HG02970 (cell line): ENCODE results near the gene RNF19B.
"Not testable (repeated sequence)": the region's sequence is repeated elsewhere in the genome, so short reads cannot be mapped to it uniquely, and the experiment has no call there.

Experiments
- ATAC-seq: cut with Tn5 transposase; IDR thresholded peaks from one replicate; pipeline ENCODE4 v1.9.1; 2021; ENCODE audit warnings: mild to moderate bottlenecking, moderate library complexity, moderate number of reproducible peaks; ENCODE audit not compliant: unreplicated experiment, low FRiP score

RNF19B gene

GRCh38 chr1:32993324-32993636 is 28.7 kb upstream of the RNF19B start:
- ATAC-seq = not testable (repeated sequence)

- ATAC-seq = peak; percentile 82
Measured at GRCh38 chr1:32992489-32993323, 28.1 kb upstream of the RNF19B start.

- no peak for ATAC-seq
Measured at GRCh38 chr1:32991819-32992488, 27.3 kb upstream of the RNF19B start.

GRCh38 chr1:32991386-32991785 is 26.8 kb upstream of the RNF19B start:
- no peak for ATAC-seq

- ATAC-seq = no peak
Measured at GRCh38 chr1:32990887-32991286, 26.3 kb upstream of the RNF19B start.

- no peak for ATAC-seq
Measured at GRCh38 chr1:32989160-32990050, 24.8 kb upstream of the RNF19B start.

GRCh38 chr1:32988665-32989064 is 24.1 kb upstream of the RNF19B start:
- no peak for ATAC-seq

- ATAC-seq = no peak
Measured at GRCh38 chr1:32985226-32985625, 20.6 kb upstream of the RNF19B start.

- no peak for ATAC-seq
Measured at GRCh38 chr1:32984455-32985171, 20.0 kb upstream of the RNF19B start.

GRCh38 chr1:32984090-32984454 is 19.5 kb upstream of the RNF19B start:
- no peak for ATAC-seq

GRCh38 chr1:32983020-32983419 is 18.4 kb upstream of the RNF19B start:
- no peak for ATAC-seq

- ATAC-seq = peak; percentile 77
Measured at GRCh38 chr1:32981003-32981901, 16.6 kb upstream of the RNF19B start.

GRCh38 chr1:32980080-32980479 is 15.5 kb upstream of the RNF19B start:
- ATAC-seq = no peak

- ATAC-seq = no peak
Measured at GRCh38 chr1:32978854-32979253, 14.2 kb upstream of the RNF19B start.

- no peak for ATAC-seq
Measured at GRCh38 chr1:32977546-32978087, 13.0 kb upstream of the RNF19B start.

- ATAC-seq = not testable (repeated sequence)
Measured at GRCh38 chr1:32975055-32975454, 10.4 kb upstream of the RNF19B start.

- not testable (repeated sequence) for ATAC-seq
Measured at GRCh38 chr1:32973458-32973857, 8.8 kb upstream of the RNF19B start.

GRCh38 chr1:32972814-32973428 is 8.3 kb upstream of the RNF19B start:
- no peak for ATAC-seq

- no peak for ATAC-seq
Measured at GRCh38 chr1:32971576-32971975, 7.0 kb upstream of the RNF19B start.
